ENCODE results near the gene SCAF4.

Gene SCAF4

DNA sequence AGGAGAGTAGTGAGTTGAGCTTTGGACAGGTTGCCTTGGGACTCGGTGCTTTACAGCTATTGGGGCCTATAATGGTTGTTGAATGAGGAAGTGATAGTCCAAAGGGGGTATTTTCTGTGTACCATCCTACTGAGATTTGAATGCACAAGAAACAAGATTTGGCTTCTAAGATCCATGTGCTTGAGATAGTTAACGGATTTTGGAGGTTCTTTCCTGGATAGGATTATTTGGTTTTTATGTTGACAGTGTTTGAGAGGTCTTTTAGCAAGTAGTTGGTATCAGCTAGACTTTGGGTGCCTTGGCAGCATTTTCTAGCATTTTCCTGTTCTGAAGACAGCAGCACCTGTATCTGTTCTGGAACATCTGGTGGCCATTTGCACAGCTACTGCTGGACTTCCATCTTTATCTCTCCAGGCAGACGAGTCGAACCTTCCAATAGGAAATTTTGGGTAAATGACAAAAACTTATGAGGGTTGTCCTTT lies 3.6 kb upstream of the SCAF4 start:
- H3K9ac ChIP-seq: no peak overlapping the region
- no peak overlapping the region for H3K4me3 ChIP-seq (IDR thresholded peaks at IDR 0.05; ENCODE audit: insufficient read depth, low read depth, low read length)
- H3K4me1 ChIP-seq (ENCODE audit: low read depth, poor library complexity, severe bottlenecking): peaks cover 13% of the 10 kb centered on the region
- no peaks in the 10 kb centered on the region for H3K36me3 ChIP-seq (ENCODE audit: insufficient read depth)
- no peak overlapping the region for H2AFZ ChIP-seq (ENCODE audit: low read depth)
- TF ChIP-seq, protein P1, sequence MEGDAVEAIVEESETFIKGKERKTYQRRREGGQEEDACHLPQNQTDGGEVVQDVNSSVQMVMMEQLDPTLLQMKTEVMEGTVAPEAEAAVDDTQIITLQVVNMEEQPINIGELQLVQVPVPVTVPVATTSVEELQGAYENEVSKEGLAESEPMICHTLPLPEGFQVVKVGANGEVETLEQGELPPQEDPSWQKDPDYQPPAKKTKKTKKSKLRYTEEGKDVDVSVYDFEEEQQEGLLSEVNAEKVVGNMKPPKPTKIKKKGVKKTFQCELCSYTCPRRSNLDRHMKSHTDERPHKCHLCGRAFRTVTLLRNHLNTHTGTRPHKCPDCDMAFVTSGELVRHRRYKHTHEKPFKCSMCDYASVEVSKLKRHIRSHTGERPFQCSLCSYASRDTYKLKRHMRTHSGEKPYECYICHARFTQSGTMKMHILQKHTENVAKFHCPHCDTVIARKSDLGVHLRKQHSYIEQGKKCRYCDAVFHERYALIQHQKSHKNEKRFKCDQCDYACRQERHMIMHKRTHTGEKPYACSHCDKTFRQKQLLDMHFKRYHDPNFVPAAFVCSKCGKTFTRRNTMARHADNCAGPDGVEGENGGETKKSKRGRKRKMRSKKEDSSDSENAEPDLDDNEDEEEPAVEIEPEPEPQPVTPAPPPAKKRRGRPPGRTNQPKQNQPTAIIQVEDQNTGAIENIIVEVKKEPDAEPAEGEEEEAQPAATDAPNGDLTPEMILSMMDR (conservative IDR thresholded peaks at IDR 0.05; ENCODE audit: low read depth, low read length): no peak
- H3K27me3 ChIP-seq (ENCODE audit: insufficient read depth, low read depth): no peaks in the 10 kb centered on the region
- H3K4me2 ChIP-seq: no peak overlapping the region
- peaks cover 12% of the 10 kb centered on the region for H3K79me2 ChIP-seq (ENCODE audit: insufficient read depth, low read depth)
- peaks cover 4% of the 10 kb centered on the region for H4K20me1 ChIP-seq (ENCODE audit: insufficient read depth)
- H3K27ac ChIP-seq: no peak overlapping the region

DNA sequence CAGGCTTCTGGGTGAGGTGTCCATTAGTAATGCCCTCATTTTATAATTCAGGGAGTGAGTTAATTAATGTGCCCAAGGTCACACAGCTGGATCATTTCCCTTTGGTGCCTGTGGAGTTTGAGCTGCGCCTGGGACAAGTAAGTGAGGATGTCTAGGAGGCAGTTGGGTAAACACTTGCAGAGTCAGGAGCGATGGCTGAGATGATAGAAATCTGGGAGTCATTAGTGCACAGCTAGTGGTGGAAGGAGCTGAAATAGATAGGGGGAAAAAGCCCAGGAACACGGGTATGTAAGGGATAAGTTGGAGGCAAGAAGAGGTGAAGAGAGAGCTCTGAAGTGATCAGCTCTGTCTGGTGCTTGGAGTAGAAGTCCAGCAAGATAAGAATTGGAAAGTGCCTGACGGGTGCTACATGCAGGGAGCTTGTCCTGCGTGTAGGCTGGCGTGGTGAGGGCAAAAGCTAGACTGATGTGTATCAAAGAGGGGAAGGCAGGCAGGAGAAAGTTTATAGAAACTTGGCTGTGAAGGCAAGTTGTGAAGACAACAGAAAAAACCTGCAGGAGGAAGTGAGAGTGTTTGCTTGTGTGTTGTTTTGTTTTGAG lies 1.7 kb upstream of the SCAF4 start:
- H3K27ac ChIP-seq: peak overlapping the region; percentile 94; the same call in 1 of the 2 replicates
- H3K9ac ChIP-seq: peak overlapping the region; percentile 97; the same call in 1 of the 2 replicates

DNA sequence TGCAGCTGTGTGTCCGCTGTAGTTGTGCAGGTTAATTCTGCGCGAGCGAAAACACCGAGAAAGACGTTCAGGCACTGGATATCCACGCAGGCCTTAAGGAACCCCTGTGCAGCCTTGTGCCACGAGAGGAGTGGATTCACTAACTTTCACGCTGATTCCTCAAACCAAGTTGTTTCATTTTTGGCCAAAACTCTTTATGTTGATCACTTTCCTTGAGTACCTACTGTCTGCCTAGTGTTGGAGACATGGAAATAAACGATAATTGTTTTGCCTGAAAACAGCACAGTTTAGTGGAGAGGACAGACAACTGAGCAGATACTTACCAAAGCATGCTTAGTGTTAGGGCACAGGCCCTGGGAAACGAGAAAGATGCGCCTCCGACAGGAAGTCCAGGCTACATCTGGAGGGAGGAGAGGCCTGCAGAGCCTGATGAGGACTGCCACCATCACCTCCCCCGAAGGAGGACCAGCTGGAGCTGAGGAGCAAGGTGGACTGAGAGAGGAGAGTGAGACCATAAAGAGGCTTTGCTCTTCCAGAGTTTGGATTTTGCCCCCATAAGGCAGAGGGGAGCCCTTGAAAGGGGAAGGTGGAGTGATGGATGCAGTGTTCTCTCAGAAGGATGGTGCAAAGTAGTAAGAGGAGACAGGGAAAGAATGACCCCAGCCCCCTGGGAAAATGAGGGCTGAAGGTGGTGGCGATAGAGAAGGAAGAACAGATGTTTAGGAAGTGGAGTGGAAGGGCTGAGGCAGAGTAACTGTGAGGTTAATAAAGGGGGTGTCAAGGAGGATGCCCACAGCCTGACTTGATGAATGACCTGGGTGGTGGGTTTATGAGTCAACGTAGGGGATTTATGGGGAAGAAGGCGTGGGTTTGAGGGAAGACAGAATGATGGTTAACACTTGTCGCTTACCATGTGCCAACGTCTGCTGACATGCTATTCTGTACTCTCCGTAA lies 956 bp upstream of the SCAF4 start:
- Histone ChIP-seq H3K27ac (peak overlapping the region; percentile 94), H3K4me1 (ENCODE audit: low read depth, poor library complexity, severe bottlenecking) (peaks cover 36% of the 10 kb centered on the region), H3K36me3 (ENCODE audit: insufficient read depth) (no peaks in the 10 kb centered on the region), H3K79me2 (ENCODE audit: insufficient read depth, low read depth) (peaks cover 38% of the 10 kb centered on the region), H3K27me3 (ENCODE audit: insufficient read depth, low read depth) (no peaks in the 10 kb centered on the region), H3K9ac (peak overlapping the region; percentile 97), H4K20me1 (ENCODE audit: insufficient read depth) (peaks cover 31% of the 10 kb centered on the region), H3K4me3 (IDR thresholded peaks at IDR 0.05; ENCODE audit: insufficient read depth, low read depth, low read length) (no peak overlapping the region), H3K4me2 (peak overlapping the region; percentile 84), H2AFZ (ENCODE audit: low read depth) (peak overlapping the region; percentile 81)
- TF ChIP-seq, protein P1 (conservative IDR thresholded peaks at IDR 0.05; ENCODE audit: low read depth, low read length): no peak

More for the DNA sequence above, 1.7 kb upstream of the SCAF4 start:
- Histone ChIP-seq H3K79me2 (ENCODE audit: insufficient read depth, low read depth) (peaks cover 31% of the 10 kb centered on the region), H2AFZ (ENCODE audit: low read depth) (peak overlapping the region; percentile 81), H3K36me3 (ENCODE audit: insufficient read depth) (no peaks in the 10 kb centered on the region), H3K4me1 (ENCODE audit: low read depth, poor library complexity, severe bottlenecking) (peaks cover 32% of the 10 kb centered on the region), H3K4me2 (peak overlapping the region; percentile 84), H4K20me1 (ENCODE audit: insufficient read depth) (peaks cover 23% of the 10 kb centered on the region), H3K27me3 (ENCODE audit: insufficient read depth, low read depth) (no peaks in the 10 kb centered on the region), H3K4me3 (IDR thresholded peaks at IDR 0.05; ENCODE audit: insufficient read depth, low read depth, low read length) (no peak overlapping the region)
- TF ChIP-seq, protein P1 (conservative IDR thresholded peaks at IDR 0.05; ENCODE audit: low read depth, low read length): no peak

DNA sequence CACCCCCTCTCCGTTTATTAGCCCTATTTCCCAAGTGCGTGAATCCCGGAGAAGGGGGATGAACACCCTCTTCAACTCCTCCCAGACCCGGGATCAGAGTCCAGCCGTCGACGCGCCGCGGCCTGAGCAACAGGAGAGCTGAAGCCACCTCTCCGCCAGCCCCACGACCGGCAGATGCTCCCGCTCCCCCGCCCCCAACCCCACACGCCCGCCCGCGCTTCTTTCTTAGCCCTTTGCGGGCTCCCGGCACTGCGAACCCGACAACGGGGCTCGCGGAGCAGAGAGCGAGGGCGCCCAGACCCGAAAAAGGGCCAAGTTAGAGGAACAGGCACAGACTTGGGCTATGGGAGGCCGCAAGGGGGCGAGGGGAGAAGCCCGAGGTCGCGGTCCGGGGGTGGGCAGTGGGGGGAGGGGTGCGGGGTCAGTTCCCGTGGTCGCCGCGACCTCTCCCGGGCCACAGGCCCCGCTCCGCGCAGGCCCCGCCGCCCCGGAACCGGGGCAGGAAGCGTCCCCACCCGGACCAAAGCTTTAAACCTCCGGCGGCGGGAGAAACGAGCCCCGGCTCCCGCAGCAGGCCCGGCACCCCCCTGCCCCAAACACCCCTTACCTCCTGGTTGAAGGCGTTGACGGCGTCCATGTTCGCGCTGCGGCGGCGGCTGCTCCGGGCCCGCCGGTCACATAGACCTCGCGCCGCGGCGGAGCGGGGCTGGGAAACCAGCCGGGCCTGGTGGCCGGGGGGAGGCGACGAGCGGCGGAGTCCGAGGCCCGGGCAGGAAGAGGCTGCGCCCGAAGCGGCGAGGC lies 662 bp downstream of the SCAF4 start:
- Histone ChIP-seq H3K36me3 (ENCODE audit: insufficient read depth) (no peaks in the 10 kb centered on the region), H4K20me1 (ENCODE audit: insufficient read depth) (peaks cover 45% of the 10 kb centered on the region), H3K27me3 (ENCODE audit: insufficient read depth, low read depth) (no peaks in the 10 kb centered on the region), H3K79me2 (ENCODE audit: insufficient read depth, low read depth) (peaks cover 55% of the 10 kb centered on the region), H3K4me1 (ENCODE audit: low read depth, poor library complexity, severe bottlenecking) (peaks cover 49% of the 10 kb centered on the region), H2AFZ (ENCODE audit: low read depth) (peak overlapping the region; percentile 60; the same call in 1 of the 2 replicates), H3K4me2 (peak overlapping the region; percentile 79), H3K4me3 (IDR thresholded peaks at IDR 0.05; ENCODE audit: insufficient read depth, low read depth, low read length) (no peak overlapping the region), H3K9ac (peak overlapping the region; percentile 87), H3K27ac (peak overlapping the region; percentile 85)
- TF ChIP-seq, protein P1 (conservative IDR thresholded peaks at IDR 0.05; ENCODE audit: low read depth, low read length): 0 out of 2 replicates have a peak, but pooled peaks have one; percentile 19

Measured in KMS-11 (cell line).